GM18517 (cell line): ENCODE measurements around the gene PHKB.
"Not testable (repeated sequence)": the region's sequence is repeated elsewhere in the genome, so short reads cannot be mapped to it uniquely, and the experiment has no call there.

Experiments used
- ATAC-seq: cut with Tn5 transposase; IDR thresholded peaks from one replicate; pipeline ENCODE4 v1.9.1; 2021; ENCODE audit warnings: mild to moderate bottlenecking, moderate library complexity; ENCODE audit not compliant: unreplicated experiment

PHKB gene

GRCh38 chr16:47664653-47665325, 203.7 kb downstream of the PHKB start:
- no peak for ATAC-seq

- ATAC-seq: no peak
Measured at GRCh38 chr16:47666434-47666833, 205.3 kb downstream of the PHKB start.

GRCh38 chr16:47667956-47668355, 206.8 kb downstream of the PHKB start:
- ATAC-seq: no peak

- ATAC-seq: no peak
Measured at GRCh38 chr16:47672475-47672874, 211.3 kb downstream of the PHKB start.

GRCh38 chr16:47676635-47677177, 215.6 kb downstream of the PHKB start:
- no peak for ATAC-seq

GRCh38 chr16:47681571-47681970, 220.4 kb downstream of the PHKB start:
- ATAC-seq: not testable (repeated sequence)

- ATAC-seq: no peak
Measured at GRCh38 chr16:47687694-47688093, 226.6 kb downstream of the PHKB start.

GRCh38 chr16:47693226-47693625, 232.1 kb downstream of the PHKB start:
- ATAC-seq: no peak

- ATAC-seq: no peak
Measured at GRCh38 chr16:47694543-47694942, 233.4 kb downstream of the PHKB start.

GRCh38 chr16:47695756-47696155, 234.6 kb downstream of the PHKB start:
- ATAC-seq: no peak

GRCh38 chr16:47697826-47698225, 236.7 kb downstream of the PHKB start:
- no peak for ATAC-seq

- ATAC-seq: no peak
Measured at GRCh38 chr16:47699106-47699505, 238.0 kb downstream of the PHKB start.

GRCh38 chr16:47700857-47701587, 239.9 kb downstream of the PHKB start:
- ATAC-seq: no peak

GRCh38 chr16:47705266-47705665, 244.1 kb downstream of the PHKB start:
- ATAC-seq: no peak

GRCh38 chr16:47711809-47712208, 250.7 kb downstream of the PHKB start:
- no peak for ATAC-seq

GRCh38 chr16:47712276-47713224, 251.4 kb downstream of the PHKB start:
- no peak for ATAC-seq

GRCh38 chr16:47713225-47713595, 252.1 kb downstream of the PHKB start:
- no peak for ATAC-seq

- no peak for ATAC-seq
Measured at GRCh38 chr16:47715442-47716083, 254.4 kb downstream of the PHKB start.

- no peak for ATAC-seq
Measured at GRCh38 chr16:47716571-47716970, 255.4 kb downstream of the PHKB start.

- no peak for ATAC-seq
Measured at GRCh38 chr16:47719713-47720112, 258.6 kb downstream of the PHKB start.
